Lower lobe of right lung (tissue), 2 donors: ENCODE results near the gene PRKG1. TPM values are rescaled to one million over a fixed set of nuclear protein-coding genes. Genes with fewer than 3 reads are reported as not detected.

Experiments
- ATAC-seq, 2 donors: fragments of 200-7000 bp; cut with Tn5 transposase; one replicate each; pipeline ENCODE4 v1.9.1; 2020 to 2022; ENCODE audit warnings: mild to moderate bottlenecking in 2 of 2, moderate library complexity in 2 of 2
- DNase-seq: peaks from one replicate; pipeline ENCODE4 v3.0.0-alpha.2; 2020
- H3K27ac ChIP-seq: fragments of 200-600 bp; one replicate; pipeline ENCODE4 v1.8.0; 2022
- H3K27me3 ChIP-seq: fragments of 200-600 bp; one replicate; pipeline ENCODE4 v1.8.0; 2022; ENCODE audit warnings: low read depth
- H3K36me3 ChIP-seq: fragments of 200-600 bp; one replicate; pipeline ENCODE4 v1.8.0; 2022; ENCODE audit warnings: mild to moderate bottlenecking
- H3K4me1 ChIP-seq: fragments of 200-600 bp; one replicate; pipeline ENCODE4 v1.8.0; 2022
- H3K4me3 ChIP-seq: fragments of 200-600 bp; one replicate; pipeline ENCODE4 v1.8.0; 2022; ENCODE audit warnings: mild to moderate bottlenecking
- H3K9me3 ChIP-seq: fragments of 200-600 bp; one replicate; pipeline ENCODE4 v1.8.0; 2022
- intact Hi-C: fragments of 100-400 bp; cut with DNase I; formaldehyde crosslinking; loops from one replicate; pipeline ENCODE4 v1.11.0; 2022
- total RNA-seq: library from RNA; stranded (reverse); fragmentation: NEBNext Ultra II Directional; extraction: Animal tissue kit (Norgen Biotek cat#: 25700); gene quantifications from one replicate; pipeline ENCODE4 v1.2.1, GENCODE V29; 2021
- TF ChIP-seq, protein P1 (sequence below): fragments of 200-600 bp; IDR thresholded peaks from one replicate; pipeline ENCODE4 v1.8.0; 2022; ENCODE audit warnings: antibody characterized with exemption, mild to moderate bottlenecking
- donor health status: DM: no; HTN: yes; CAD: no; lungs with severe emphysema.

Gene PRKG1
- total RNA-seq, 1 donor from 2014 or later, result 23.6 TPM

DNA sequence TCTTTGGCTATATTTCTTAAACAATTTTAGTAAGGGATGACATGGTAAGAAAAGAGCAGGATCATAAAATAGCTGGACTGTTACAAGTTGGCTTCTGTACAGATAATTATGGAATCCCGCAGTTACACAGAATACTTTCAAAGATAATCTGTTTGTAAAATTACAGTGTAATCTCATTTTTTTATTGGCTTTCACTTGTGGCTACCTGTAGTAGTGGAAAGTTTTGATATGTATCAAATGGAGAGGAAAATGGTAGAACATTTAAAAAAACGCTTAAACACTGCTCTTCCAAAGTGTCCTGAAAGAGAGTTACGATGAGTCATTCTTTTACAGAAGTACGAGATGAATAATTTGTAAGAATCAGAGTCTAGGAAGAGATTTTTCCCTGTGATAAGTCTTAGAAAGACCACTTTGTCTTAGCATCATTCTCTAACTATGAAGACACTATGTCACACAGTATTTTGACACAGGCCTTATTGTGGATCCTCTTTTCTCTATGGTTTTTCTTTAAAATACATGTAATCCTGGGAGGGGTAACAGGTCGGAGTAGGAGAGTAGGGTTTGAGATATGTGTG is 1024.8 kb downstream of the PRKG1 start:
- H3K4me3 ChIP-seq, result no peak overlapping the region
- DNase-seq, result no peak
- no peak for ATAC-seq
- no peaks in the 10 kb centered on the region for H3K9me3 ChIP-seq
- intact Hi-C loops, result no loop called here
- H3K36me3 ChIP-seq, result no peaks in the 10 kb centered on the region
- no peaks in the 10 kb centered on the region for H3K4me1 ChIP-seq
- no peak overlapping the region for H3K27ac ChIP-seq
- TF ChIP-seq, protein P1, sequence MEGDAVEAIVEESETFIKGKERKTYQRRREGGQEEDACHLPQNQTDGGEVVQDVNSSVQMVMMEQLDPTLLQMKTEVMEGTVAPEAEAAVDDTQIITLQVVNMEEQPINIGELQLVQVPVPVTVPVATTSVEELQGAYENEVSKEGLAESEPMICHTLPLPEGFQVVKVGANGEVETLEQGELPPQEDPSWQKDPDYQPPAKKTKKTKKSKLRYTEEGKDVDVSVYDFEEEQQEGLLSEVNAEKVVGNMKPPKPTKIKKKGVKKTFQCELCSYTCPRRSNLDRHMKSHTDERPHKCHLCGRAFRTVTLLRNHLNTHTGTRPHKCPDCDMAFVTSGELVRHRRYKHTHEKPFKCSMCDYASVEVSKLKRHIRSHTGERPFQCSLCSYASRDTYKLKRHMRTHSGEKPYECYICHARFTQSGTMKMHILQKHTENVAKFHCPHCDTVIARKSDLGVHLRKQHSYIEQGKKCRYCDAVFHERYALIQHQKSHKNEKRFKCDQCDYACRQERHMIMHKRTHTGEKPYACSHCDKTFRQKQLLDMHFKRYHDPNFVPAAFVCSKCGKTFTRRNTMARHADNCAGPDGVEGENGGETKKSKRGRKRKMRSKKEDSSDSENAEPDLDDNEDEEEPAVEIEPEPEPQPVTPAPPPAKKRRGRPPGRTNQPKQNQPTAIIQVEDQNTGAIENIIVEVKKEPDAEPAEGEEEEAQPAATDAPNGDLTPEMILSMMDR, result no peak
- no peaks in the 10 kb centered on the region for H3K27me3 ChIP-seq

DNA sequence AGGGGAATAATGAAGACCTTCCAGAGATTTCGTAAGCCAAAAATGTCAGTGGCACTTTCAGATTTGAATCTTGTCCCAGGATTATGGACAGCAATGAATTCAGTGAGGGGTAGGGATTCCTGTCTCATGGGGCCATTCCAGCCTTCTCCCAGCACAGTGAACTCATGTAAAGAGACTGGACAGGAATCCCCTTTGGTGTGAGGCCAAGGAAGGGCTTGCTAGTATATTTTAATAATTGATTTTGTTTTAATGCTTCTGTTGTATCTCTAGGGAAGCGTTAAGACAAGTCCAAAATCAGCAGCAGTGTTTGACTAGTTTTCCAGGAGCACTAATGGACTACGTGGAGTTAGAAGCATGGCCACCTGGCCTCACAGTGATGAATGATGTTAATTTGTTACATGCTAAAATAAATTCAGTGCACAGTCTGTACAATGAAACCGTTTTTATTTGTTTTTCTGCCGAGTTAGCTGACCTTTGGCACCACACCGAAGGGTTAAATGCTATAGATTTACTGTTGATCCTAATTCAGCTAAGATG is 1025.8 kb downstream of the PRKG1 start:
- Histone ChIP-seq H3K27me3 (no peaks in the 10 kb centered on the region), H3K36me3 (no peaks in the 10 kb centered on the region), H3K27ac (no peak overlapping the region), H3K4me3 (no peak overlapping the region), H3K9me3 (no peaks in the 10 kb centered on the region), H3K4me1 (no peaks in the 10 kb centered on the region)
- DNase-seq (no peak), ATAC-seq (no peak)
- TF ChIP-seq, protein P1, result no peak
- intact Hi-C loops, result no loop called here

DNA sequence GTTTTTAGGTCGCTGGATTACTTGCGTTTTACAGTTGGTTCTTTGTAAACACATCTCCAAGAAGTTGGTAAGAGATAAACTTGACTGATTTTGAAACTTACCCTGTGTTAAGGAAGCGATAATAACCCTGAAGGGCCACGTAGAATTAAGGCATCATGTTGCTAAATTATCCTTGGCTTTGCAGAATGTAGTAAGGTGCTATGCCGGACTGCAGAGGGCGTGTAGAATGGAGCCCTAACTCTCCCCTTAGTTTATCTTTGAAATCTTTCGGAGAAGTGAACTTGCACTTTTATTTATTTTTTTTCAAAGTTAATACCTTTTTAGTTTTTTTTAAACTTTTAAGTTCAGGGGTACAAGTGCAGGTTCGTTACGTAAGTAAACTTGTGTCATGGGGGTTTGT is 1031.0 kb downstream of the PRKG1 start:
- intact Hi-C loops, result no loop called here
- Histone ChIP-seq H3K27me3 (no peaks in the 10 kb centered on the region), H3K36me3 (no peaks in the 10 kb centered on the region), H3K4me3 (no peak overlapping the region), H3K9me3 (no peaks in the 10 kb centered on the region), H3K27ac (no peak overlapping the region), H3K4me1 (no peaks in the 10 kb centered on the region)
- TF ChIP-seq, protein P1, result no peak
- DNase-seq (no peak), ATAC-seq (no peak)

DNA sequence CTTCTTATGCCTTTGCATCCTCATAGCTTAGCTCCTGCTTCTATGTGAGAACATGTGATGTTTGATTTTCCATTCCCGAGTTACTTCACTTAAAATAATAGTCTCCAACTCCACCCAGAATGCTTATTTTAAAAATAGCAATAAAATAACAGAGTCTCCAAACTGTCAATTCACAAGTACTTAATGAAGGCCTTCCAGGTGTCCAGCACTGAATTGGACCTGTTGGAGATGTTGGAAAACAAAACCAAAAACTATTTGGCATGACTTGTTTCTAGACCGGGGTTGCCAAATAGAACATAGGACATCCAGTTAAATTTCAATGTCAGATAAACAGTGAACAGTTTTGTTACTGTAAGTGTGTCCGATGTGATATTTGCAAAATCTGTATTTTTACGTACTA is 1031.7 kb downstream of the PRKG1 start:
- no peak overlapping the region for H3K4me3 ChIP-seq
- H3K27me3 ChIP-seq, result no peaks in the 10 kb centered on the region
- no peaks in the 10 kb centered on the region for H3K9me3 ChIP-seq
- no peaks in the 10 kb centered on the region for H3K4me1 ChIP-seq
- no peak for ATAC-seq
- no peak for DNase-seq
- intact Hi-C loops, result no loop called here
- H3K36me3 ChIP-seq, result no peaks in the 10 kb centered on the region
- H3K27ac ChIP-seq, result no peak overlapping the region
- TF ChIP-seq, protein P1, result no peak

DNA sequence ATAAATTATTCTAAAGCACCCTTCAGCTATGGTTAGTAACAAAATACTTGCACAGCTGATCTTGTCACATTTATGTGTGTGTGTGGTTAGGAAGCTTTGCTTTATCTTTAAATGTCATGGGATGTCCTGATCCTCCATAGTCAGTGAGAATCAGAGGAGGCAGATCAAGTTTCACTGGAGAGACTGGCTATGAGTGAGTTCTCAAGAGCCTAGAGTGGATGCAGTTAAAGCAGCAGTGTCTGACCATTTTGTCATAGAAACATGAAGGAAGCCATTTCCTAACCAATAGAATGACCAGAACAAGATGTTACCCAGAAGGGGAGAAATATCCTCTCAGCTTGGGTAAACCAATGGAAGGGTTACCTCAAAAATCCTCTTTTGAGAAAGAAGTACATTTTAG is 1032.6 kb downstream of the PRKG1 start:
- intact Hi-C loops, result no loop called here
- no peak for ATAC-seq
- no peaks in the 10 kb centered on the region for H3K27me3 ChIP-seq

More for the DNA sequence above, 1032.6 kb downstream of the PRKG1 start:
- Histone ChIP-seq H3K4me3 (no peak overlapping the region), H3K9me3 (no peaks in the 10 kb centered on the region), H3K4me1 (no peaks in the 10 kb centered on the region), H3K27ac (no peak overlapping the region), H3K36me3 (no peaks in the 10 kb centered on the region)
- DNase-seq, result no peak
- TF ChIP-seq, protein P1, result no peak
